Hepatocyte (in vitro differentiated cells): ENCODE measurements around the gene PGM1. TPM values are rescaled to one million over a fixed set of nuclear protein-coding genes. Genes with fewer than 3 reads are reported as not detected.

Experiments
- DNase-seq: peaks from one replicate; pipeline ENCODE4 v3.0.0-alpha.2; 2016; ENCODE audit warnings: low spot score
- H2AFZ ChIP-seq: fragments of 200-600 bp; sonication (generic); 2 replicates; pipeline ENCODE4 v1.6.0; 2016; ENCODE audit warnings: antibody characterized with exemption, mild to moderate bottlenecking
- H3K27ac ChIP-seq: fragments of 200-600 bp; sonication (generic); 2 replicates; pipeline ENCODE4 v1.5.1; 2016; ENCODE audit warnings: mild to moderate bottlenecking
- H3K27me3 ChIP-seq: fragments of 200-600 bp; sonication (generic); 2 replicates; pipeline ENCODE4 v1.6.1; 2016
- H3K36me3 ChIP-seq: fragments of 200-600 bp; sonication (generic); replicated peaks from 2 replicates; pipeline ENCODE4 v1.5.1; 2016; ENCODE audit warnings: low read depth; ENCODE audit not compliant: insufficient read depth
- H3K4me1 ChIP-seq: fragments of 200-600 bp; sonication (generic); 2 replicates; pipeline ENCODE4 v1.5.1; 2016; ENCODE audit warnings: mild to moderate bottlenecking, moderate library complexity; ENCODE audit not compliant: insufficient read depth
- H3K4me2 ChIP-seq: fragments of 200-600 bp; sonication (generic); 2 replicates; pipeline ENCODE4 v1.6.0; 2016
- H3K4me3 ChIP-seq: fragments of 200-600 bp; sonication (generic); 2 replicates; pipeline ENCODE4 v1.5.1; 2016; ENCODE audit warnings: mild to moderate bottlenecking
- H3K79me2 ChIP-seq: fragments of 200-600 bp; sonication (generic); 2 replicates; pipeline ENCODE4 v1.6.0; 2017; ENCODE audit warnings: mild to moderate bottlenecking
- H3K9me2 ChIP-seq: fragments of 200-600 bp; sonication (generic); replicated peaks from 2 replicates; pipeline ENCODE4 v1.6.0; 2017; ENCODE audit warnings: mild to moderate bottlenecking; ENCODE audit not compliant: insufficient read depth
- H3K9me3 ChIP-seq: fragments of 200-600 bp; sonication (generic); 2 replicates; pipeline ENCODE4 v1.5.1; 2016; ENCODE audit warnings: low read depth, mild to moderate bottlenecking
- H4K20me1 ChIP-seq: fragments of 200-600 bp; sonication (generic); 2 replicates; pipeline ENCODE4 v1.6.0; 2016; ENCODE audit warnings: mild to moderate bottlenecking; ENCODE audit not compliant: insufficient read depth, poor library complexity, severe bottlenecking
- EZH2 ChIP-seq: fragments of 200-600 bp; sonication (generic); IDR thresholded peaks from 2 replicates; pipeline ENCODE4 v1.6.1; 2016; ENCODE audit warnings: antibody characterized with exemption, mild to moderate bottlenecking, borderline replicate concordance
- EZH2phosphoT487 ChIP-seq: fragments of 200-600 bp; sonication (generic); IDR thresholded peaks from one replicate; pipeline ENCODE4 v1.6.1; 2018; ENCODE audit warnings: antibody characterized with exemption, mild to moderate bottlenecking, low read depth, moderate library complexity; ENCODE audit not compliant: unreplicated experiment, severe bottlenecking
- WGBS: methylation state at CpG from one replicate; pipeline ENCODE4 v1.1.6; 2016; ENCODE audit warnings: low lambda C conversion rate; ENCODE audit errors: missing lambda C conversion rate; 5-methylcytosine and 5-hydroxymethylcytosine counted together
- polyA plus RNA-seq: library from polyadenylated mRNA; unstranded; fragments of >200 nt; fragmentation: Nextera tagmentation; extraction: Ambion mirVana; gene quantifications from 2 replicates; pipeline ENCODE4 v1.2.1, GENCODE V29; 2016
- total RNA-seq: library from RNA; depleted of rRNA; stranded (reverse); fragments of >200 nt; gene quantifications from 2 replicates; pipeline ENCODE4 v1.2.3, GENCODE V29; 2014
- TF ChIP-seq, protein P1 (sequence below): fragments of 200-600 bp; sonication (generic); IDR thresholded peaks from 2 replicates; pipeline ENCODE4 v1.5.1; 2016; ENCODE audit warnings: antibody characterized with exemption, mild to moderate bottlenecking; ENCODE audit not compliant: poor library complexity

PGM1 gene
- total and polyA plus RNA-seq, 2 experiments from 2014 or later = 85.0 to 88.9 TPM

DNA sequence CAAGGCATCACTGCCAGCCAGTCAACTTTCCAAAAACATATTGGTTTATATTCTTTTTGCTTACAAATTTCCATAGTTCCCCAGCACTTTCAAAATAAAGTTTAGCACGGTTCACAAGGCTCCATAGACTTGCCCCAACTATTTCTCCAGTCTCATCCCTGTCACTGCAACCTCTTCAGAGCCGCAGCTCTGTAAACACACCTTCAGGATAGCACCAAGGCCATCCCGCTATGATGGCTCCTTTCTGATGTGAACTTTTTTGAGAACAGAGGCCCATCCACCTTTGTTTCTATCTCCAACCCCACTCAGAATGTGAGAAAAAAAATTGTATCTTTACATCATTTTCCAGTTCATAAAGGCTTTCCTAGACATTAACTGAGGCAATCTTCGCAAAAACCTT, 26.3 kb downstream of the PGM1 start:
- Histone ChIP-seq H3K4me1 (no peaks in the 10 kb centered on the region), H4K20me1 (no peaks in the 10 kb centered on the region), H3K79me2 (peaks cover 11% of the 10 kb centered on the region), H2AFZ (no peak overlapping the region), H3K9me3 (no peaks in the 10 kb centered on the region), H3K36me3 (no peaks in the 10 kb centered on the region), H3K4me3 (no peak overlapping the region), H3K27me3 (no peaks in the 10 kb centered on the region), H3K27ac (no peak overlapping the region), H3K9me2 (no peaks in the 10 kb centered on the region), H3K4me2 (no peak overlapping the region)
- DNase-seq = no peak
- 93% methylated on average over 4 of the region's 4 CpGs for WGBS
- TF ChIP-seq, protein P1, sequence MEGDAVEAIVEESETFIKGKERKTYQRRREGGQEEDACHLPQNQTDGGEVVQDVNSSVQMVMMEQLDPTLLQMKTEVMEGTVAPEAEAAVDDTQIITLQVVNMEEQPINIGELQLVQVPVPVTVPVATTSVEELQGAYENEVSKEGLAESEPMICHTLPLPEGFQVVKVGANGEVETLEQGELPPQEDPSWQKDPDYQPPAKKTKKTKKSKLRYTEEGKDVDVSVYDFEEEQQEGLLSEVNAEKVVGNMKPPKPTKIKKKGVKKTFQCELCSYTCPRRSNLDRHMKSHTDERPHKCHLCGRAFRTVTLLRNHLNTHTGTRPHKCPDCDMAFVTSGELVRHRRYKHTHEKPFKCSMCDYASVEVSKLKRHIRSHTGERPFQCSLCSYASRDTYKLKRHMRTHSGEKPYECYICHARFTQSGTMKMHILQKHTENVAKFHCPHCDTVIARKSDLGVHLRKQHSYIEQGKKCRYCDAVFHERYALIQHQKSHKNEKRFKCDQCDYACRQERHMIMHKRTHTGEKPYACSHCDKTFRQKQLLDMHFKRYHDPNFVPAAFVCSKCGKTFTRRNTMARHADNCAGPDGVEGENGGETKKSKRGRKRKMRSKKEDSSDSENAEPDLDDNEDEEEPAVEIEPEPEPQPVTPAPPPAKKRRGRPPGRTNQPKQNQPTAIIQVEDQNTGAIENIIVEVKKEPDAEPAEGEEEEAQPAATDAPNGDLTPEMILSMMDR = no peak
- TF ChIP-seq EZH2phosphoT487 = no peak
- no peak for TF ChIP-seq EZH2

DNA sequence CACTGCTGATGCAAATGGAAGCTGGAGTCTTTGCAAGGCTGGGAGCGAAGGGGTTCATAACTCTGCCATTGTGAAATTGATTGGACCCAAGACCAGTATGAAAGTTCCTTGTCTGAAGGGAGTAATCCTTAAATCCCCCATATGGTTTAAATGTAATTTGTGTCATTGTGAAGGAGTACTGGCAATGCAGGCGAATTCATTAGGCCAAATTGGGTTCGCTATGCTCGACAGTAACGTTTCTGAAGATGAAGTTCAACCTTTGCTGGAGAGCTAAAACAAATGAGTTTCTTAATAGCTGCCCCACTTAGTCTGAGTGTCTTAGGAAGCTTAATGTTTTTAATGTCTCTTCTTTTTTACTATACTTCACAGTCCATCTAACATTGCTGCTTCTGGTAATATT, 27.5 kb downstream of the PGM1 start:
- no peaks in the 10 kb centered on the region for H3K27me3 ChIP-seq
- H3K79me2 ChIP-seq = peaks cover 11% of the 10 kb centered on the region
- 97% methylated on average over 5 of the region's 5 CpGs for WGBS
- no peak overlapping the region for H3K27ac ChIP-seq
- no peak for DNase-seq
- H3K4me1 ChIP-seq = peaks cover 8% of the 10 kb centered on the region
- no peak overlapping the region for H3K4me3 ChIP-seq
- no peak overlapping the region for H3K4me2 ChIP-seq
- no peak for TF ChIP-seq EZH2
- TF ChIP-seq EZH2phosphoT487 = no peak
- TF ChIP-seq, protein P1 = no peak
- H3K9me2 ChIP-seq = no peaks in the 10 kb centered on the region
- H3K9me3 ChIP-seq = no peaks in the 10 kb centered on the region
- no peaks in the 10 kb centered on the region for H3K36me3 ChIP-seq
- no peaks in the 10 kb centered on the region for H4K20me1 ChIP-seq
- H2AFZ ChIP-seq = no peak overlapping the region

DNA sequence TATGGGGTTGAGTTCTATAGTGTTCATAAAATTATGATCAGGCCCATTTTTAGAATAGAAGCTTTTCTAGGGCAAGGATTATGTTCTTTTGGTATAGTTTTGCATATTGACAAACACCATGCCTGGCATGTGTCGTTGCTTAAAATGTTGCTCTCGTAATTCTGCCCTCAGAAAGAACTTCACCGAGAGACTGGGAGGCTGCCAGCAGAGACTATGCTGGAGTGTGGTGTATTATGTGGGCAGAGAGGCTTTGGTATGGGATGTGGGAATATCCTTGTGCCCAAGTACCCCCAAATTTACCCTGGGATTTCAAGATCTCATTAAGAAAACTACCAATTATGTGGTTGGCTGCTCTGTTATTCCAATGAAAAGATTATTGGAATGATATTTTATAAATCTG, 27.9 kb downstream of the PGM1 start:
- Histone ChIP-seq H3K36me3 (no peaks in the 10 kb centered on the region), H3K9me2 (no peaks in the 10 kb centered on the region), H3K27ac (no peak overlapping the region), H3K9me3 (no peaks in the 10 kb centered on the region), H3K4me1 (peaks cover 12% of the 10 kb centered on the region), H3K4me3 (no peak overlapping the region), H4K20me1 (no peaks in the 10 kb centered on the region), H2AFZ (no peak overlapping the region), H3K79me2 (peaks cover 11% of the 10 kb centered on the region), H3K4me2 (no peak overlapping the region), H3K27me3 (no peaks in the 10 kb centered on the region)
- TF ChIP-seq EZH2 (no peak), EZH2phosphoT487 (no peak)
- TF ChIP-seq, protein P1 = no peak
- 66% methylated on average over 3 of the region's 3 CpGs for WGBS
- DNase-seq = no peak

DNA sequence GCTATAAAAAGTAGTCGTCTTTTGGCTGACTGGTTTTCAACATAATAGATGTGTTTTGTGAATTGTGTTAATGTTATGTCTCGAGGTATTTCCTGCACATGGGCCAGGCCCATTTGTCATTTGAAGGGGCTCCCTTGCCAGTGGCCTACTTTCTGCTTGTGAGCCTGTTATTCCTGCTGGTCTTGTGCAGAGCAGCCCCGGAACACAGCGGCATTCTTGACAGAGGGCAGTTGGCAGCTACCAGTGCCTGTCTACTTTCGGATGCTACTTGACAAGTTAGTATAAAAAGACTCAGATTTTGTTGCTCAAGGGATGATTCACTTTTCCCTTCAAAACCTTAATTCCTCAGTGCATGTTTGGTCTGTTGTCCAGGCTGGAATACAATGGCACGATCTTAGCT, 28.5 kb downstream of the PGM1 start:
- TF ChIP-seq, protein P1 = no peak
- TF ChIP-seq EZH2phosphoT487 (no peak), EZH2 (no peak)
- Histone ChIP-seq H3K4me3 (no peak overlapping the region), H3K36me3 (no peaks in the 10 kb centered on the region), H3K9me3 (no peaks in the 10 kb centered on the region), H3K79me2 (peaks cover 11% of the 10 kb centered on the region), H3K27ac (no peak overlapping the region), H3K27me3 (no peaks in the 10 kb centered on the region), H3K9me2 (no peaks in the 10 kb centered on the region), H3K4me2 (no peak overlapping the region), H3K4me1 (peaks cover 13% of the 10 kb centered on the region), H2AFZ (no peak overlapping the region), H4K20me1 (no peaks in the 10 kb centered on the region)
- WGBS = 61% methylated on average over 6 of the region's 6 CpGs
- no peak for DNase-seq
